Neural progenitor cell (in vitro differentiated cells): ENCODE measurements around the gene CD1C. TPM values are rescaled to one million over a fixed set of nuclear protein-coding genes. Genes with fewer than 3 reads are reported as not detected.

ENCODE experiments used
- DNase-seq: peaks from one replicate; pipeline ENCODE4 v3.0.0-alpha.2; 2016; ENCODE audit warnings: low spot score
- H2AFZ ChIP-seq: fragments of 200-600 bp; sonication (generic); replicated peaks from 2 replicates; pipeline ENCODE4 v1.6.1; 2016; ENCODE audit warnings: antibody characterized with exemption
- H3F3A ChIP-seq: fragments of 200-600 bp; sonication (generic); 2 replicates; pipeline ENCODE4 v1.6.1; 2016; ENCODE audit warnings: antibody characterized with exemption, low read depth
- H3K27ac ChIP-seq: fragments of 200-600 bp; sonication (generic); 2 replicates; pipeline ENCODE4 v1.5.1; 2016; ENCODE audit warnings: mild to moderate bottlenecking
- H3K27me3 ChIP-seq: fragments of 200-600 bp; sonication (generic); 2 replicates; pipeline ENCODE4 v1.6.1; 2016; ENCODE audit warnings: mild to moderate bottlenecking, moderate library complexity
- H3K36me3 ChIP-seq: fragments of 200-600 bp; sonication (generic); 2 replicates; pipeline ENCODE4 v1.5.1; 2016
- H3K4me1 ChIP-seq: fragments of 200-600 bp; sonication (generic); 2 replicates; pipeline ENCODE4 v1.6.1; 2016; ENCODE audit warnings: mixed run types
- H3K4me2 ChIP-seq: fragments of 200-600 bp; sonication (generic); 2 replicates; pipeline ENCODE4 v1.6.1; 2016
- H3K4me3 ChIP-seq: fragments of 200-600 bp; sonication (generic); 2 replicates; pipeline ENCODE4 v1.5.1; 2016
- H3K79me2 ChIP-seq: fragments of 200-600 bp; sonication (generic); 2 replicates; pipeline ENCODE4 v1.6.1; 2016; ENCODE audit warnings: low read depth
- H3K9ac ChIP-seq: fragments of 200-600 bp; sonication (generic); 2 replicates; pipeline ENCODE4 v1.6.1; 2016
- H3K9me3 ChIP-seq: fragments of 200-600 bp; sonication (generic); 2 replicates; pipeline ENCODE4 v1.5.1; 2016; ENCODE audit warnings: low read depth
- H4K20me1 ChIP-seq: fragments of 200-600 bp; sonication (generic); 2 replicates; pipeline ENCODE4 v1.6.1; 2016; ENCODE audit warnings: low read depth
- H3K27ac Mint-ChIP-seq: 3 replicates; pipeline ENCODE4 v1.8.0; 2021; ENCODE audit warnings: mixed read lengths
- H3K27me3 Mint-ChIP-seq: 2 replicates; pipeline ENCODE4 v1.8.0; 2022; ENCODE audit warnings: low read depth, mild to moderate bottlenecking, inconsistent platforms, moderate library complexity, mixed read lengths; ENCODE audit not compliant: insufficient read depth
- H3K36me3 Mint-ChIP-seq: 3 replicates; pipeline ENCODE4 v1.8.0; 2021; ENCODE audit warnings: mixed read lengths
- H3K4me1 Mint-ChIP-seq: 3 replicates; pipeline ENCODE4 v1.8.0; 2021; ENCODE audit warnings: mixed read lengths
- H3K4me3 Mint-ChIP-seq: 3 replicates; pipeline ENCODE4 v1.8.0; 2021; ENCODE audit warnings: mild to moderate bottlenecking, moderate library complexity, mixed read lengths
- H3K9me3 Mint-ChIP-seq: 3 replicates; pipeline ENCODE4 v1.8.0; 2020; ENCODE audit warnings: mixed read lengths
- EZH2 ChIP-seq: fragments of 200-600 bp; sonication (generic); IDR thresholded peaks from 2 replicates; pipeline ENCODE4 v1.6.1; 2017; ENCODE audit warnings: antibody characterized with exemption, mild to moderate bottlenecking, moderate library complexity
- EZH2phosphoT487 ChIP-seq: fragments of 200-600 bp; sonication (generic); IDR thresholded peaks from 2 replicates; pipeline ENCODE4 v1.6.1; 2017; ENCODE audit warnings: antibody characterized with exemption
- total RNA-seq: library from RNA; depleted of rRNA; stranded (reverse); fragments of >200 nt; gene quantifications from 2 replicates; pipeline ENCODE4 v1.2.3, GENCODE V29; 2015; ENCODE audit warnings: low replicate concordance
- TF ChIP-seq, protein P1 (sequence below): fragments of 200-600 bp; sonication (generic); IDR thresholded peaks from 2 replicates; pipeline ENCODE4 v1.5.1; 2017; ENCODE audit warnings: antibody characterized with exemption, mild to moderate bottlenecking

Gene CD1C
- total RNA-seq, 1 donor from 2014 or later = not detected

GRCh38 chr1:158327481-158327880 is 37.8 kb downstream of the CD1C start:
- Histone ChIP-seq H3K79me2 (no peaks in the 10 kb centered on the region), H3K4me2 (no peak overlapping the region), H3K9me3 (no peaks in the 10 kb centered on the region), H2AFZ (no peak overlapping the region), H3K9ac (no peak overlapping the region), H3K27ac (no peak overlapping the region), H3K4me3 (no peak overlapping the region), H3K36me3 (no peaks in the 10 kb centered on the region), H3K27me3 (no peaks in the 10 kb centered on the region), H3K4me1 (no peaks in the 10 kb centered on the region), H3F3A (no peaks in the 10 kb centered on the region), H4K20me1 (no peaks in the 10 kb centered on the region)
- Mint-ChIP-seq H3K36me3 (no peaks in the 10 kb centered on the region), H3K27me3 (no peaks in the 10 kb centered on the region), H3K4me1 (no peaks in the 10 kb centered on the region), H3K27ac (no peak overlapping the region), H3K4me3 (no peak overlapping the region), H3K9me3 (peaks cover 3% of the 10 kb centered on the region)
- TF ChIP-seq EZH2 (no peak), EZH2phosphoT487 (no peak)
- TF ChIP-seq, protein P1, sequence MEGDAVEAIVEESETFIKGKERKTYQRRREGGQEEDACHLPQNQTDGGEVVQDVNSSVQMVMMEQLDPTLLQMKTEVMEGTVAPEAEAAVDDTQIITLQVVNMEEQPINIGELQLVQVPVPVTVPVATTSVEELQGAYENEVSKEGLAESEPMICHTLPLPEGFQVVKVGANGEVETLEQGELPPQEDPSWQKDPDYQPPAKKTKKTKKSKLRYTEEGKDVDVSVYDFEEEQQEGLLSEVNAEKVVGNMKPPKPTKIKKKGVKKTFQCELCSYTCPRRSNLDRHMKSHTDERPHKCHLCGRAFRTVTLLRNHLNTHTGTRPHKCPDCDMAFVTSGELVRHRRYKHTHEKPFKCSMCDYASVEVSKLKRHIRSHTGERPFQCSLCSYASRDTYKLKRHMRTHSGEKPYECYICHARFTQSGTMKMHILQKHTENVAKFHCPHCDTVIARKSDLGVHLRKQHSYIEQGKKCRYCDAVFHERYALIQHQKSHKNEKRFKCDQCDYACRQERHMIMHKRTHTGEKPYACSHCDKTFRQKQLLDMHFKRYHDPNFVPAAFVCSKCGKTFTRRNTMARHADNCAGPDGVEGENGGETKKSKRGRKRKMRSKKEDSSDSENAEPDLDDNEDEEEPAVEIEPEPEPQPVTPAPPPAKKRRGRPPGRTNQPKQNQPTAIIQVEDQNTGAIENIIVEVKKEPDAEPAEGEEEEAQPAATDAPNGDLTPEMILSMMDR = no peak
- DNase-seq = no peak

DNA sequence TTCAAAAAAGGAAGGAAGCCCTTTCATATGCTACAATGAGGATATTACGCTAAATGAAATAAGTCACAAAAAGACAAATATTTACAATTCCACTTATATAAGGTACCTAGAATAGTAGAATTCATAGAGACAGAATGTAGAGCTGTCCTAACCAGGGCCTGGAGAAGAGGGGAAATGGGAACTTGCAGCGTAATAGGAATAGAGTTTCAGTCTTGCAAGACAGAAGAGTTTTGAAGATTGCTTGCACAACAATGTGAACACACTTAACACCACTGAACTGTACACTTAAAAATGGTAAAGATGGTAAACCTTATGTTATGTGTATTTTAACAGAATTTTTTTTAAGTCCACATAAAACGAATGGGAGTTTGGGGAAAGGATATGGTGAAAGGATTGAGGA is 38.7 kb downstream of the CD1C start:
- H4K20me1 ChIP-seq = no peaks in the 10 kb centered on the region
- no peaks in the 10 kb centered on the region for H3F3A ChIP-seq
- no peak overlapping the region for H3K4me3 ChIP-seq
- no peak for TF ChIP-seq EZH2
- TF ChIP-seq EZH2phosphoT487 = no peak
- TF ChIP-seq, protein P1 = no peak
- H3K9ac ChIP-seq = no peak overlapping the region
- H3K27me3 ChIP-seq = no peaks in the 10 kb centered on the region
- no peaks in the 10 kb centered on the region for H3K4me1 Mint-ChIP-seq
- H3K27ac Mint-ChIP-seq = no peak overlapping the region
- no peaks in the 10 kb centered on the region for H3K9me3 Mint-ChIP-seq
- no peak overlapping the region for H3K27ac ChIP-seq
- no peak overlapping the region for H2AFZ ChIP-seq
- H3K9me3 ChIP-seq = no peaks in the 10 kb centered on the region
- H3K36me3 ChIP-seq = no peaks in the 10 kb centered on the region
- H3K4me2 ChIP-seq = no peak overlapping the region
- no peaks in the 10 kb centered on the region for H3K27me3 Mint-ChIP-seq
- H3K79me2 ChIP-seq = no peaks in the 10 kb centered on the region
- H3K4me3 Mint-ChIP-seq = no peak overlapping the region
- no peak for DNase-seq
- H3K4me1 ChIP-seq = no peaks in the 10 kb centered on the region
- H3K36me3 Mint-ChIP-seq = no peaks in the 10 kb centered on the region

DNA sequence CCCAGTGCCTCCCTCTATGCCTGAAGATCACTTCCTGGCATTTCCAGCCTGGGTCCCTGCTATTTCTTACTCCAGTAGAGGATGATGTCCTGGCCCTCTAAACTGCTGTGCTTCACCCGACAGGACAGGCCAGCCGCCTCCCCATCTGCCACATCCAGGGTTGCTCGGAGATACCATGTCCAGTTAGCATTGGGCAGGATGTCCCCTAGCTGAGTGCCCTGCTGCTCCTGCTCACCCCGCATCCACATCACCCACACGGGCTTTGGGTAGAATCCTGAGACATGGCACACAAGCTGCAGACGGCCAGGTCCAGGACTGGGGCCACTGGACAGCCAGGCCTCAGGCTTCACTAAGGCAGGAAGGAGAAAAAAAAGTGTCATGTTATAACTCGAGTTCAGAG is 39.6 kb downstream of the CD1C start:
- Histone ChIP-seq H3K4me1 (no peaks in the 10 kb centered on the region), H3F3A (no peaks in the 10 kb centered on the region), H3K4me2 (no peak overlapping the region), H3K9me3 (no peaks in the 10 kb centered on the region), H3K27me3 (no peaks in the 10 kb centered on the region), H3K27ac (no peak overlapping the region), H3K36me3 (no peaks in the 10 kb centered on the region), H3K9ac (no peak overlapping the region), H4K20me1 (no peaks in the 10 kb centered on the region), H3K79me2 (no peaks in the 10 kb centered on the region), H2AFZ (no peak overlapping the region), H3K4me3 (no peak overlapping the region)
- Mint-ChIP-seq H3K36me3 (no peaks in the 10 kb centered on the region), H3K27ac (no peak overlapping the region), H3K9me3 (no peaks in the 10 kb centered on the region), H3K4me1 (no peaks in the 10 kb centered on the region), H3K27me3 (no peaks in the 10 kb centered on the region), H3K4me3 (no peak overlapping the region)
- no peak for DNase-seq
- TF ChIP-seq, protein P1 = no peak
- no peak for TF ChIP-seq EZH2phosphoT487
- TF ChIP-seq EZH2 = no peak
